HG02973 (cell line): ENCODE measurements around the gene KRTAP3-1.
"Not testable (repeated sequence)": the region's sequence is repeated elsewhere in the genome, so short reads cannot be mapped to it uniquely, and the experiment has no call there.

Source experiments
- ATAC-seq: cut with Tn5 transposase; IDR thresholded peaks from one replicate; pipeline ENCODE4 v1.9.1; 2021; ENCODE audit warnings: moderate library complexity; ENCODE audit not compliant: unreplicated experiment

KRTAP3-1 gene

GRCh38 chr17:41016578-41017215 is 7.8 kb upstream of the KRTAP3-1 start:
- ATAC-seq, result no peak

- ATAC-seq, result no peak
Observed at GRCh38 chr17:41015454-41015853, 6.5 kb upstream of the KRTAP3-1 start.

GRCh38 chr17:41013606-41014005 is 4.7 kb upstream of the KRTAP3-1 start:
- no peak for ATAC-seq

DNA sequence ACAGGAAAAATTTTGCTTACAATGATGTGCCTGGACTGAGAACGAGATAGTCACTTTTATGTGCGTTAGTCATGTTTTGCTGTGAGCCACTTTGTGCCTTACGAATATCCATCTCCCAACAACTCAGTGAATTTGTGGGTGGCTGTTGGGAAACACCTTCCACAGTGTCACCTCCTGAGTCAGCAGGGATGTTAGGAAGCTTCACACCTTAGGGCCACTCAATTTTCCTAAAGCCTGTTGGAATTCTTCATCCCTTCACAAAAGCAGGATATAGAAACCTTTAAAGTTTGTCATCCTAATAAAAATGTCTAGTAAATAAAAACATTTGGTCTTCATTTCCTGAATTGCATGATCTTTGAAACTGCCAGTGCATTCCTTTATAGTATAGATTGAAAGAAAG is 4.3 kb upstream of the KRTAP3-1 start:
- no peak for ATAC-seq

GRCh38 chr17:41012326-41013120 is 3.6 kb upstream of the KRTAP3-1 start:
- ATAC-seq, result no peak

DNA sequence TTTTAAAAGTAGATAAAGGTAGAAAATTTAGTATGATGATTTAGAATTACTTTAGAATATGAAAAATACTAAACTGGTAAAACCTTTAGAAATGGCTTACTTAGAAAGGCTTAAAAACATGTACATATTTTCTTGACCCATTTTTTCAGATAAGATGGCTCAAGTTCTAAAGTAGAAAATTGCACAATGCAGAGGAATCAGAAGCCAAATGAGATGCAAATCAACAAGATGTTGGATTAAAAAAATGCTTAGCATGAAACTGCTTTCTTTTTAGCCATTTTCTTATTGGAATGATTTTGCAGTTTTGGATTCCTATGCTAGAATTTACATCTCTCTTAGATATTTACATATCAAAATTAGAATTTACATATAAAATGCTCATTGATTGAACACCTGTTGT is 1.5 kb upstream of the KRTAP3-1 start:
- no peak for ATAC-seq

DNA sequence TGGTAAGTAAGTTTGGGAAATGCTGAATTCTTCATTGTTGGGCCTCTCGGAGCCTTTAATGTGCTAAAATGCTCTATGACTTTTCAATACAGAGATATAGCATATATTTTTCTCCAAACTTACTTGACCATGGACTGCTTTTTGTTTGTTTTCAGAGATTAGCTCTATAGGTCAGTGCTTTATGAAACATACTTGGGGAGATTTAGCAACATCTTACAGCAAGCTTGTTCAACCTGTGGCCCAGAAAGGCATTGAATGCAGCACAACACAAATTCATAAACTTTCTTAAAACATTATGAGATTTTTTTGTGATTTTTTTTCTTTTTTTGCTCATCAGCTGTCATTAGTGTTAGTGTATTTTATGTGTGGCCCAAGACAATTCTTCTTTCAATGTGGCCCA is 1.0 kb upstream of the KRTAP3-1 start:
- ATAC-seq, result no peak

DNA sequence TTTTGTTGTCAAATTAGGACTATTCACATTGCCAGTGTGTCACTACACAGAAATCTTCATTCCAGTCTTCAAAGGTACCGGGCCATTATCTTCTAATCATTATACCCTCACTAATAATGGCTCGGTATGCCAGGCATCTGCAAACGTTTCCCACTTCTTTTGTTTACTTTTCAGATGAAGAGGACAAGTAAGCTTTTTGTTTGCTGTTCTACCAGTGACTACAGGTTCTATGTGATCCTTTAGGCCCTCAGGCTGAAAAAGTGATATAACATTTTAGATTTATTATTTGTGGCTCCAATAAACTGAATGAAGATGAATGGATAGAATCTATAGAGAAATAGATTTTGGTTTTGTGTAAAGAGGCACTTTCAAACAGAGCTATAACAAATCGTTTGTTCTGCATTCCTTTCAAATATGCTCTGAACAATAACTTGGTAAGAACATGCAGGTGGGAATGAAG is 403 bp upstream of the KRTAP3-1 start:
- ATAC-seq, result no peak

DNA sequence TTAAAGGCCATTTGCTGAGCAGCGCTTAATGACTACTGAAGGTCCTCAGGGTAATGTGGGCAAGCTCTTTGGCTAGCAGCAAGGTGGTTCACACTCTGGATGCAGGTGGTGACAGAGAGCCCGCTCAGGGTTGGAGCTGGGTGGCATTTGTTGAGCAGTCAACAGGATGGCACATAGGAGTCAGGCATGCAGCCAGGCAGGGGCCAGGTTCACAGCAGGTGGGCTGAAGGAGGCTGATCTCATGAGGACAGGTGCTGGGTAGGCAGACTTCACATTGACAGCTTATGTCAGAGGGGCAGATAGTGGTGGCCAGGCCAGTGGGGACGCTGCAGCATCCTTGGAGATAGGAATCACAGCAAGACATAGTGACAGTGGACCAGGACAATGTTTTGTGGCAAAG is 4.5 kb downstream of the KRTAP3-1 start:
- no peak for ATAC-seq

GRCh38 chr17:41003926-41004325 is 5.0 kb downstream of the KRTAP3-1 start:
- no peak for ATAC-seq

GRCh38 chr17:41002814-41003213 is 6.1 kb downstream of the KRTAP3-1 start:
- no peak for ATAC-seq

DNA sequence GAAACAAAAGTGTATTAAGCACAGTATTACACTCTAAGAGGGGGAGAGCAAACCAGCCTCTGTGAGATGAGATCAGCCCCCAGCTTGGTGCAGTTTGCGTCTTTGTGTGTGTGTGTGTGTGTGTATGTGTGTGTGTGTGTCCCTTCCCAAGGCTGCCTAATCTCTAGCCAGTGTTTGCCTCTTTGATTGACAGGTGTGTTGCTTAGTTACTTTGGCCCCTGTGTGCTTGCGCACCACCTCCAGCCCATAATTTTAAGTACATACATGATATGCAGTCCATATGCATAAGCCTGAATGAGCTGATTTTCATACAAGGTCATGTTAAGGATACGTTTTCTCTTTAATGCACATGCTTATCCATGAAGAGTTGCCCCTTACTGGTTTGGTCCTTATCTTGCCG is 7.1 kb downstream of the KRTAP3-1 start:
- no peak for ATAC-seq

- not testable (repeated sequence) for ATAC-seq
Observed at GRCh38 chr17:40999563-40999962, 9.4 kb downstream of the KRTAP3-1 start, which contains the start of gene KRTAP3-2. KRTAP3-2 (minus strand) TSS chr17:40999906; CDS start chr17:40999853, 53 bp downstream.

DNA sequence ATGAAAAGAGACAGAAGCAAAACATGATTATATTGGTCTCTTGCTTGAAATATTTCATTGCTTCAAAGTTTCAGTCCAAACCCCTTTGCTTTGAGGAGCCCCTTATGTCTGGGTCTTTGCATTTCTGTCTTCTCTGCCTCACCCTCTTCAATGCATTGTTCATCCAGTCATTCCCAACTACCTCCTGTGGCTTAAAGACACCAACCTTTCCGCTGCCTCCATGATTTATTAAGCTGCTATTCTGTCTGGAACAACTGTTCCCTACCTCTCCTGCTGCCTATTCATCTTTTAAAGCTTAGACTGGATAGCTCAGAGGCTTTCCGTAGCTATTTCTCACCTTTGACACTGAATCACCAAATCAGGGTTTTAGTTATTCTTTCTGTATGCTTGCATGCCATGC is 11.6 kb downstream of the KRTAP3-1 start:
- ATAC-seq, result no peak

GRCh38 chr17:40996829-40997228 is 12.1 kb downstream of the KRTAP3-1 start:
- ATAC-seq, result no peak

GRCh38 chr17:40995116-40995515 is 13.8 kb downstream of the KRTAP3-1 start:
- no peak for ATAC-seq

DNA sequence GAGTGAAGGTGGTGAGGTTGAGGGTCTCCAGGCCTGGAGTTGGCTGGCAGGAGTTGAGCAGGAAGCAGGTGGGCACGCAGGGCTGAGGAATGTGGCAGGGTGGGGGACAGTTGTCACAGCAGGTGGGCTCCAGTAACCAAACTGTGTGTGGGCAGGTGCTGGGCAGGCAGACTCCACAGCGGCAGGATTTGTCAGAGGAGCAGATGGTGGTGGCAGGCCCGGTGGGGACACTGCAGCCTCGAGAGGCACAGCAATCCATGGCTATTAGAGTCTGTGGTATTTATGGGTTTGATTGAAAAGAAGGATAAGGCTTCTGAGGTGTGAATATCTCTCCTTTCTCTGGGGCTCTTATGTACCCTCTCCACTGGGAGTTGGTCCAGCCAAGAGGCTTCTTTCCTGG is 15.1 kb downstream of the KRTAP3-1 start, which contains the start of gene KRTAP3-3:
TSS of gene KRTAP3-3 (minus strand) at position 326 of the 400 bp plus-strand sequence. CDS start at position 259, 67 bp downstream.
- no peak for ATAC-seq

GRCh38 chr17:40993084-40993483 is 15.8 kb downstream of the KRTAP3-1 start:
- no peak for ATAC-seq

- ATAC-seq, result no peak
Observed at GRCh38 chr17:40992666-40993065, 16.3 kb downstream of the KRTAP3-1 start.

- ATAC-seq, result no peak
Observed at GRCh38 chr17:40986920-40987319, 22.0 kb downstream of the KRTAP3-1 start.

GRCh38 chr17:40984226-40984625 is 24.7 kb downstream of the KRTAP3-1 start, which contains the start of gene KRT40:
KRT40 (minus strand) TSS chr17:40984326; CDS start chr17:40984273, 53 bp downstream.
- ATAC-seq, result no peak

GRCh38 chr17:40981115-40981514 is 27.8 kb downstream of the KRTAP3-1 start:
- no peak for ATAC-seq
